Stimulated activated CD8-positive, alpha-beta memory T cell treated with anti-CD3 and anti-CD28 coated beads, Interleukin-7, amount 100 ng/mL, for 48 hours (primary cell): ENCODE data around the gene PDE9A.

ENCODE experiments used
- DNase-seq, 2 donors: peaks; one replicate each; pipeline ENCODE4 v3.0.0-alpha.2; 2020; ENCODE audit warnings: low read depth in 1 of 2; ENCODE audit errors: extremely low read depth in 1 of 2

PDE9A gene

GRCh38 chr21:42670058-42670880 lies 16.8 kb downstream of the PDE9A start:
- DNase-seq, result no peak

DNA sequence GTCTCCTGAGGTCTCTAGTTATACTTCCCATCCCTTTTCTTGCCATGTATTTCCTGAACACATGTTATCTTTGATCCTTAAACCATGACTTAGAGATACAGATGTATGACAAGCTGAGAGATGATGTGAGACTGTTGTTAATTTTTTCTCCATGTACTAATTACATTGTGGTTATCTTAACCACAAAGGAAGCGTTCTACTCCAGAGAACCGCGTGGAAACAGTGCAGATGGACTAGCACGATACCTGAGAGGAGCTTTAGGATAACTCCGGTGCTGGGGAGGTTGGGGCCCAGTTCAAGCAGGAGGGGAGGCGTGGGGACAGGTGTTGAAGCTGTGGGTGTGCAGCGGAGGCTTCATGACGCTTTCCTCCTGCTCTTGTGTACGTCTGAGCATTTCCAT lies 17.5 kb downstream of the PDE9A start:
- DNase-seq, result no peak

- DNase-seq, result no peak
Measured at GRCh38 chr21:42671778-42672593, 18.6 kb downstream of the PDE9A start.

GRCh38 chr21:42672699-42673458 lies 19.5 kb downstream of the PDE9A start:
- DNase-seq, result no peak

DNA sequence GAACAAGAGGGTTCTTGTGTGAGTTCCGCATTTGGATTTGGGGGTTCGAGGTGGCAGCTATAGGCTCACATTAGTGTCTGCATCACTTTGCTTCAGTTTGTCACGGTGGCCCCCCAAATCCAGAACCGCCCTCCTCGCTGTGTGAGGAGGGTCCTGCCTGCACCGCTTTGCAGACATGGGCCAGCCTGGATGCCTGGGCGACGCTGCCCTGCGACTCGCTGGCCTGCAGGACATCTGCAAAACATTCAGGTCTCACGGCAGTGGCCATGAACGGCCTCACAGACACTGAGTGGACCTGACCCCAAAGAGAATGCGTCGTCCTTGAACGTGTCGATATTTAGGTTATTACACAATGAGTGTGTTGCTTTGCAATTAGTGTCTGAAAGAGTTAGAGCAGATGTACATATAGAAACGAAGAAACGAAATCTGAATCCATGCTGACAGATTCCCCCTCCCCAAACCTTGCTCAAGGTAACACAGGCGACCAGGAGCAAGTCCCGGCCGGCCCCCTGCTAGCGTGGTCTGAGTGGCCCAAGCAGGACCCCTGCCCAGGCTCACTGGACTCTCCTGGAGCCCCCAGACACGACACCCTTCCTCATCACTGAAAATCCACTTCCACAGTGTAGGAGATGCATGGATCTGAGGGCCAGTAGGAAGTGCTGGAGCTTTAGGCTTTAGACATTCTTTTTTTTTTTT lies 20.4 kb downstream of the PDE9A start:
- no peak for DNase-seq

DNA sequence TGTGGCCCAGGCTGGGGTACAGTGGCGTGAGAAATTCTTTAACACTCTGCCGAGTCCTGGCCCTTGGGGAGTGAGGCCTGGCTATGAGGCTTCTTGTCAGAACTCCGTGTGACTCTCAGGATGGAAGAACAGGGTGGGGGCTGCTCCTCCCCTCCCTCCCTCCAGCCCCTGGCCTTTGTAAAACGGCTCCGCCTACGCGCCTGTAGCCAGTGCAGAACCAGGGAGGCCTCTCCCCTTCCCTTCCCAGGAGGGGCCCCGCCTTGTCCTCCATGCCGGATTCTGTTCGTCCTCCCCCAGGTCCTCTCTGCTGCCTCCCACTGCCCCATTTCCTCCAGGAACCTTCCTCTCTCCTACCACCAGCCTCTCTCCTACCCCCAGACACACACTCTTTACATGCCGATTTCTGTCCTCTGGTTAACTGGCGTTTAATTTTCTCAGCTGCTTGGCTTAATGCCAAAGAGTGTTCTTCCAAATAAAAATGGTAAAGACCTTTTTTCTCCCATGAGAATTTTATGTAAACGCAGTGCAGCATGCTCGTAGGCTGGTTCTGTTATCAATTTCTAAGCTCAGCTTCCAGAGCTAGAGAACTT lies 21.0 kb downstream of the PDE9A start:
- no peak for DNase-seq

GRCh38 chr21:42675403-42675802 lies 22.0 kb downstream of the PDE9A start:
- DNase-seq, result no peak

- DNase-seq, result no peak
Measured at GRCh38 chr21:42676808-42677207, 23.4 kb downstream of the PDE9A start.

DNA sequence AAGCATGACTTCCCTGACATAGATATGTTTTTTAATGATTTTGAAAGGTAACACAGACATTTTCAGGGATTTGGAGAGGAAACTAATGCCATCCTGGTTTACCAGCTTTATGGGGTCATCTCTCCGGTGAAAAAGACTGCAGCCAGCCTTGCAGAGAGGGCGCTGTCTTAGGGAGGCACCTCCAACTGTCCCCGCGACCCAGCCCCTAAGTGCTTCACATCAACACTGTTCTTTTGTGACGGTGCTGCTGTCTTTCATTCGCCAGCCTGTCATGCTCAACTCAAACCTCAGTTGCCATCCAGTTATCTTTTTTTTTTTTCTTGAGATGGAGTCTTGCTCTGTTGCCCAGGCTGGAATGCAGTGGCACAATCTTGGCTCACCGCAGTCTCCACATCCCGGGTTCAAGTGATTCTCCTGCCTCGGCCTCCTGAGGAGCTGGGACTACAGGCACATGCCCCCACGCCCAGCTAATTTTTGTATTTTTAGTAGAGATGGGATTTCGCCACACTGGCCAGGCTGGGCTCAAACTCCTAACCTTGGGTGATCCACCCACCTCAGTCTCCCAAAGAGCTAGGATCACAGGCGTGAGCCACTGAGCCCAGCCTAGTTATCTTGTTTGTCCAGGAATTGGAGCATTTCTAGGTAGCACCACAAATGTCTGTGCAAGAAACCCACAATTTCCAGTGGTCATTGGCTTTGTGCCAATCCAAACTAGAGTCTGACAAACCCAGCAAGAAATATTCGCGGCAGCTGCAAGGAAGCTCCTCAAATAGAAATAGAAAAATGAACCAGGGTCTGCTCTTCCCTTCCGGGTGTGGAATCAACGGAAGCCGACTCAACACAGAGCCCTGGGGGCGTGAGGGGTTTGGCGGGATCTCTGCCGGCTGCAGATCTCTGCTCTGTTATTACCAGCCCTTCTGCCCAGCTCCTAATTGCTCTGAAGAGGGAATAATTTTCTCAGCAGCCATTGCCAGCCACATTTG lies 24.2 kb downstream of the PDE9A start:
- DNase-seq, result no peak

DNA sequence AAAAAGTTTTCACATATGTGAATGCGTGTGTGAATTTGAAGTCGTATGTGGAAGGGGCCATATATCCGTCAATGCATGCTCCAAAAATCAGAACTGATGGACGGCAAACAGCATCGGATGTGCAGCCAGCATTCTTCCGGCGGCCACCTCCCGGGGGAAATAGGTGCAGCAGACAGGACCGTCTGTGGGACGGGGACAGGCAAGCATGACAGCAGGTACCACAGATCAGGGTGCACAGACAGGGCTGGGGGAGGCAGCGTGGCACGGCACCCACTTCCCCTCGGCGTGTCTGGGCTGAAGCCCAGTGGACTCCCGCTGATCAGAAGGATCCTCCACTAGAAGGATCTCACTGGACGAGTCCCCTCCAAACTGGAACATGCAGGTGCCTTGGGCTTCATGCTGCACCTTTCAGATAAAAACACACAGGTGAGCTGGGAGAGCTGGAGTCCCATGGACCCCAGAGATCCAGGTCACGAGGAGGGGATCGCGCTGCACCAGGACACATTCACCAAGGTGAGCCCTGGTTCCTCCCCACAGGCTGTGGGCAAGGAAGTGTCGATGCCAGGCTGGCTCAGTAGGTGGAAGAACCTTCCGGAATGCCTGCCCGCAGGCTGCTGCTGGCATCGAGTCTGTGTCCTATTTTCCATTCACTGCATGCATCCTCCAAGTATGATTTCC lies 25.3 kb downstream of the PDE9A start:
- DNase-seq, result no peak

DNA sequence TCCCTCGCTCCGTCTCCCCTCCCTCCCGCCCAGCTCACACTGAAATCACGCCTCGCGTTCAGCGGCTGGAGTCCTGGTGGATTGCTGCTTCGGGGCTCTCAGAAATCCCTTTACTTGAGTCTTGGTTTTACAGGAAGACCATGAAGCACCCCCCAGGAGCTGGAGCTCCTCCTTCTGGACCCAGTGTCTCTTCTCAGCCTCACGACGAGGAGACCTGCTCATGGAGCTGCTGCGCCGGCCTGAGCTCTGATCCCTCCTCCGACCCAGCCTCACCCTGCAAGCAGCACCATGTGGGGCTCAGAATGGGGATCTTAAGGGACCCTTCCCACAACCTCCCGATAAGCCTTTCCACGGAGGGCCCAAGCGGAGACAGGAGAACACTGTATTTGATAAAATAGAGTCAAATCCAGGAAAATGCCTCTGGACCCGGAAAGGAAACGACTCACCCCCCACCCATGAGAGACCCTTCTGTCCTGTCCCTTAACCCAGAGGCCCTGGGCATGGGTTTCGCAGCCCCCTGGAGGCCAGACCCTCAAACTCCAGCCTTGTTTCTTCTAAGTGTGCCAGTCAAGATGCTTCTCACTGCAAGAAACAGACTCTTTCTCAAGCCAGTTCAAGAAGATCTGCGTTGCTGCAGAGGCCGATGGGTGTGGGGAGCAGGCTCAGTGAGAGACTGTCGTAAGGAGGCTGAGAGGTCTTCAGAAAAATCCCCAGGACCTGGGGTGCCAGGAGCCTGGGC lies 26.1 kb downstream of the PDE9A start:
- no peak for DNase-seq

DNA sequence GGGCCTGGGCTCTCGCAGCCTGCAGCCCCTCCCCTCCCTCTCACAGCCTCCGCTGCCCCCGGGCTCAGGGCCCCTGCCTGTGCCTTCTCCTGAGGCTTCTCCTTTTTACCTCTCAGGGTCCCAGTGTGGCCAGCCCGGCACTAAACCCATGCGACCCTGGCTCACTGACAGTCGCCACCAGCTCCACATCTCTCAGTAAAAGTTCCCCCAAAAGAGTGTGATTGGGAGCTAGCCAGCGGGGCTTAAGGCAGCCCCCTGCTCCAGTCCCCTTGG lies 26.6 kb downstream of the PDE9A start:
- DNase-seq, result no peak

DNA sequence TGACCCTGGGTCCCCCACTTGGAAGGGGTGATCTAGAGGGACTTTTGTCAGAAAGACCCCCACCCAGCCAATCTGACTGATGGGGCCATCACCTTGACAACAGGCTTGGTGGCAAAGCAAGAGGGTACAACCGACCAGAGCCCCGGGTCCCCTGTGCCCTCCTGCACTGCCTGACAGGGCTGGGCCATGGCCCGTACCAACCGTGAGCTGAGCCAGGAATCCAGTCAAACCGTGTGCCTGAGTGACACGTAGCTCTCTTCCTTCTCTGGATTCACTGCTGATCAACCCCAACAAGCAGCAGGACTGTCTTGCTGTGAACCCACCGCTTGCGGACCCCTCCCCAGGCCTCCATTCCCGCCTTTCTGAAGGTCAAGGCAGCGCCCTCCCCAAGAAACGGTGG lies 27.0 kb downstream of the PDE9A start:
- DNase-seq, result no peak

- DNase-seq, result no peak
Measured at GRCh38 chr21:42681296-42682206, 28.1 kb downstream of the PDE9A start.

DNA sequence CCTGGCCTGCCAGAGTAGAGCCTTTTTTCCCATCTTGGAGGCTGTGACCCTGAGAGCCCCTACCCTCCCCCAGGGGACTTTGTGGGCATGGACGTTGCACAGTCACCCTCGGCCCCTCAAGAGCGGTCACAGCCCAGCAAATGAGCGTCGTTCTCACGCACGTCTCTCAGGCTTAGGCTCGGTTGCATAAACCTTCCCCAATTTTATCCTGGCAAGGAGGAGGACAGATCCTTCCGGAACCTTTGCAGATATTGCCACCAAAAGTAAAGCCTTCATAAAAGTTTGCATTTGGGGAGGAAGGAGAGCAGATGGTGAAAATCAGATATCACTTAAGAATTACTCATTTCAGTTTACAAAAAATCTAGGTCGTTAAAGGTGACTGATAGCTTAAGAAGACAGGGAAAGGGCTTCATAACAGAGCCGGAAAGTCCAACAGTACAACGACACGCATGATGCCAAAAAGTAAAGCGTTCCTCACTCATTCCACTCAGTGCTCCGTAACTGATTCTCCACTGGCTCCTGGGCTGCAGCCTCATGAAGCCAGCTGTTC lies 29.3 kb downstream of the PDE9A start:
- DNase-seq, result no peak

DNA sequence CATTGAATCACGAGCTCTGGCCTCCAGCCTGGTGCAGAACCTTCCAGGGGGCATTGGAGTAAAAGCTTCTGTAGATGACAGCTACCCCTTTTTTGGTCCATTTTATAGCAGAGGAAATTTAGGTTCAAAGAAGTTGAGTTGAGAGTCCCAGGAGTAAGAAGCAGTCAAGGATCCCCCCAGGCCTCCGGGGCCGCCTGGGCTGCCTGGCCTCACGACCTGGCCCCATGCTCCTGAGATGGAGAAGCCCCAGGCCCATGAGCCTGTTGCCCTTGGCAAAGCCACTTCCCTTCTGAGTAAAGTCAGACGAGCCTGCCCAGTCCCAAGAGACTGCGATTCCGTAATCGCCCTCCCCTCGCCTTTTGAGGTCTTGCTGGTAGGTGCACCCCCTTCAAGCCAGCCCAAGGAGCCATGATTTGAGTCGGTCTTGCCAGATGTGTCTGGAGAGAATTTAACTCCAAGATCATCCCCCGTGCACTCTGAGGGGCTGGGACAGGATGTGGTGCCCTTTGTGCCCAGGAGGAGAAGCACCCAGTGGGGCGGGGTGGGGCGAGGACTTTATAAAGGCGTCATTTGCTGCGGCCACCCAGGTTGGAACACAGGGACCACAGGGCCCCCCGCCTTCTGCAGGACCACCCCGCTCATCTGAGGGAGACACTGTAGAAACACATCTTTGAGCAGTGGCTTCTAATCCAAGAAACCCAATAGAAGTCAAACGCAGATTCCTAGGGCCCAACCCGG lies 30.1 kb downstream of the PDE9A start:
- peak in 1 of 2 donors; percentile 11 for DNase-seq
